Endothelial cell of umbilical vein (primary cell): ENCODE results near the gene APOL4. TPM values are rescaled to one million over a fixed set of nuclear protein-coding genes. Genes with fewer than 3 reads are reported as not detected.

Source experiments
- BruUV-seq: library from RNA; stranded (reverse); fragments of 400-500 nt; replicated peaks from 2 replicates; lab custom pipeline; 2021; lab: Mats Ljungman, UMichigan
- CTCF ChIA-PET: fragments of 300-600, 350-600 bp; sonication (Branson Sonifier 250); formaldehyde crosslinking; loops from one replicate; lab custom pipeline; 2021; ENCODE audit warnings: antibody characterized with exemption, inconsistent platforms; lab: Charles Lee
- POLR2A ChIA-PET: fragments of 300-600, 350-600 bp; sonication (Branson Sonifier 250); formaldehyde crosslinking; loops from one replicate; lab custom pipeline; 2021; ENCODE audit warnings: antibody characterized with exemption, inconsistent platforms; lab: Charles Lee
- DNase-seq: peaks from one replicate; pipeline ENCODE4 v3.0.0-alpha.2; 2011; ENCODE audit warnings: low read depth, low spot score
- FAIRE-seq: peaks from 2 replicates; lab custom pipeline; 2011; peaks lifted over from hg19 to GRCh38; lab: Jason Lieb, UNC
- H2AFZ ChIP-seq: 2 replicates; pipeline ENCODE4 v1.6.0; 2012; ENCODE audit warnings: low read depth, low read length, control low read depth, inconsistent platforms
- H3K27ac ChIP-seq: 2 replicates; pipeline ENCODE4 v1.5.1; 2011; ENCODE audit warnings: low read depth, mild to moderate bottlenecking, control low read depth, low read length, moderate library complexity; ENCODE audit not compliant: insufficient read depth
- H3K27me3 ChIP-seq, 2 experiments: 2 replicates each; pipeline versions ENCODE4 v1.6.0 to v1.6.1; 2011; ENCODE audit warnings: low read length in 2 of 2, mixed read lengths in 1 of 2; ENCODE audit not compliant: control insufficient read depth in 2 of 2, insufficient read depth in 2 of 2
- H3K36me3 ChIP-seq, 2 experiments: 2 replicates in 1 of 2; 3 replicates in 1 of 2; pipeline ENCODE4 v1.5.1; 2011; ENCODE audit warnings: low read length in 2 of 2, mild to moderate bottlenecking in 1 of 2, moderate library complexity in 1 of 2; ENCODE audit not compliant: control insufficient read depth in 2 of 2, insufficient read depth in 2 of 2; ENCODE audit errors: extremely low read depth in 1 of 2
- H3K4me1 ChIP-seq: 3 replicates; pipeline ENCODE4 v1.5.1; 2011; ENCODE audit warnings: mild to moderate bottlenecking, low read length; ENCODE audit not compliant: control insufficient read depth, insufficient read depth; ENCODE audit errors: extremely low read depth
- H3K4me2 ChIP-seq: 2 replicates; pipeline ENCODE4 v1.6.1; 2011; ENCODE audit warnings: low read length, control low read depth, mixed read lengths; ENCODE audit not compliant: insufficient read depth
- H3K4me3 ChIP-seq, 3 experiments: fragments of 200-600 bp in 1 of 3; sonication (generic), shearing (Covaris generic) in 1 of 3; replicated peaks in 1 of 3; 2 replicates each; pipeline ENCODE4 v1.5.1; 2011 to 2016; ENCODE audit warnings: control low read depth in 3 of 3, low read length in 3 of 3, mild to moderate bottlenecking in 2 of 3, inconsistent platforms in 1 of 3, low read depth in 1 of 3, moderate library complexity in 1 of 3; ENCODE audit not compliant: insufficient read depth in 1 of 3
- H3K79me2 ChIP-seq: 2 replicates; pipeline ENCODE4 v1.6.0; 2012; ENCODE audit warnings: low read length, inconsistent platforms; ENCODE audit not compliant: control insufficient read depth, insufficient read depth
- H3K9ac ChIP-seq: replicated peaks from 2 replicates; pipeline ENCODE3; 2011; ENCODE audit warnings: low read length, control low read depth; ENCODE audit not compliant: insufficient read depth; ENCODE audit errors: extremely low read depth
- H3K9me1 ChIP-seq: replicated peaks from 3 replicates; pipeline ENCODE4 v1.6.0; 2011; ENCODE audit warnings: mild to moderate bottlenecking, low read length; ENCODE audit not compliant: control insufficient read depth, insufficient read depth; ENCODE audit errors: extremely low read depth
- H3K9me3 ChIP-seq: replicated peaks from 2 replicates; pipeline ENCODE4 v1.5.1; 2012; ENCODE audit warnings: low read length, inconsistent platforms; ENCODE audit not compliant: control insufficient read depth, insufficient read depth
- H4K20me1 ChIP-seq: replicated peaks from 2 replicates; pipeline ENCODE3; 2011; ENCODE audit warnings: mild to moderate bottlenecking, low read length; ENCODE audit not compliant: control insufficient read depth, insufficient read depth; ENCODE audit errors: extremely low read depth
- CTCF ChIP-seq, 2 donors: IDR thresholded peaks; 1 replicate in 1 of 2; 2 replicates in 1 of 2; pipeline ENCODE4 v1.5.1; 2011; ENCODE audit warnings: low read length in 2 of 2, mild to moderate bottlenecking in 2 of 2, moderate library complexity in 2 of 2, control low read depth in 1 of 2, inconsistent platforms in 1 of 2, low read depth in 1 of 2; ENCODE audit not compliant: insufficient read depth in 1 of 2; ENCODE audit errors: extremely low read depth in 1 of 2
- EZH2 ChIP-seq: IDR thresholded peaks from 2 replicates; pipeline ENCODE4 v1.6.1; 2012; ENCODE audit warnings: borderline replicate concordance, low read depth, mild to moderate bottlenecking, moderate library complexity, low read length, inconsistent platforms; ENCODE audit not compliant: severe bottlenecking
- FOS ChIP-seq: IDR thresholded peaks from 2 replicates; pipeline ENCODE4 v1.6.1; 2011; ENCODE audit warnings: mild to moderate bottlenecking, low read length, moderate library complexity, borderline replicate concordance; ENCODE audit not compliant: insufficient read depth
- GATA2 ChIP-seq: IDR thresholded peaks from 2 replicates; pipeline ENCODE4 v1.7.0; 2011; ENCODE audit warnings: low read depth, mild to moderate bottlenecking, moderate library complexity, mixed read lengths, low read length; ENCODE audit not compliant: insufficient read length, insufficient read depth
- JUN ChIP-seq: IDR thresholded peaks from 2 replicates; pipeline ENCODE4 v1.6.1; 2011; ENCODE audit warnings: borderline replicate concordance, low read depth; ENCODE audit not compliant: insufficient read length, insufficient read depth
- MAX ChIP-seq: IDR thresholded peaks from 2 replicates; pipeline ENCODE4 v1.6.1; 2011; ENCODE audit not compliant: insufficient read depth, insufficient read length
- MYC ChIP-seq: IDR thresholded peaks from one replicate; pipeline ENCODE4 v1.6.1; 2011; ENCODE audit warnings: mild to moderate bottlenecking, low read depth, low read length
- POLR2A ChIP-seq: IDR thresholded peaks from 2 replicates; pipeline ENCODE4 v1.6.1; 2012; ENCODE audit warnings: low read depth, mild to moderate bottlenecking, control low read depth, low read length
- POLR2AphosphoS5 ChIP-seq: IDR thresholded peaks from 2 replicates; pipeline ENCODE4 v1.6.1; 2012; ENCODE audit warnings: low read depth, mild to moderate bottlenecking, control low read depth, low read length, moderate library complexity; ENCODE audit not compliant: insufficient read depth
- dilution Hi-C: fragments of 300-500 bp; cut with MboI; formaldehyde crosslinking; loops from one replicate; pipeline ENCODE4 v1.15.0; 2019; ENCODE audit warnings: low sequenced_read_pairs; ENCODE audit not compliant: extremely low pct_ligation_motif_present
- intact Hi-C: fragments of 100-400 bp; cut with micrococcal nuclease; formaldehyde crosslinking; loops from one replicate; pipeline ENCODE4 v1.10.0; 2022
- polyA plus RNA-seq, 4 experiments: library from polyadenylated mRNA; depleted of rRNA in 3 of 4; stranded (reverse) in 3 of 4; unstranded in 1 of 4; fragments of >200 nt; gene quantifications; 2 replicates each; pipeline versions ENCODE4 v1.2.1 to v1.2.3, GENCODE V29; 2011 to 2012; ENCODE audit warnings: missing spikeins in 1 of 4
- total RNA-seq: library from RNA; stranded (reverse); gene quantifications from 2 replicates; pipeline ENCODE4 v1.2.3, GENCODE V29; 2021

APOL4 gene
- total and polyA plus RNA-seq, 2 donors (not counting 3 experiments of a cell fraction or from before 2014, with no cell fraction given), result 0.33 to 0.97 TPM

- no peaks in the 10 kb centered on the region for H3K4me1 ChIP-seq
- H4K20me1 ChIP-seq, result no peaks in the 10 kb centered on the region
- no peaks in the 10 kb centered on the region for H3K9me3 ChIP-seq
- no TSS peak for BruUV-seq
- CTCF ChIA-PET, result interaction anchor here (0.9 kb wide), 1 partner anchor 31 kb away, joined by 3 read pairs; no protein-coding TSS in a partner anchor
- no peaks in the 10 kb centered on the region for H3K9me1 ChIP-seq
- no peaks in the 10 kb centered on the region for H3K79me2 ChIP-seq
- no peak overlapping the region for H3K9ac ChIP-seq
- no peak overlapping the region for H2AFZ ChIP-seq
- intact Hi-C loops, result no loop called here
- H3K27me3 ChIP-seq, result peaks cover 2 to 4% of the 10 kb centered on the region in 2 experiments
- H3K27ac ChIP-seq, result no peak overlapping the region
- POLR2A ChIA-PET, result no interaction called here
- no peak overlapping the region for H3K4me2 ChIP-seq
- no peak overlapping the region for H3K4me3 ChIP-seq
- no peak for DNase-seq
- FAIRE-seq, result no peak
- dilution Hi-C loops, result no loop called here
- no peaks in the 10 kb centered on the region for H3K36me3 ChIP-seq
- TF ChIP-seq EZH2, result no peak
- TF ChIP-seq GATA2, result no peak
- TF ChIP-seq CTCF (IDR thresholded peaks at IDR 0.05; ENCODE audit: extremely low read depth in 1 of 2, insufficient read depth in 1 of 2, low read depth in 1 of 2, low read length in 2 of 2), result no peak
- TF ChIP-seq JUN, result no peak
- TF ChIP-seq POLR2AphosphoS5, result no peak
- no peak for TF ChIP-seq MAX
- no peak for TF ChIP-seq POLR2A
- no peak for TF ChIP-seq MYC
- TF ChIP-seq FOS, result no peak
Observed at GRCh38 chr22:36175892-36176291, 25.7 kb downstream of the APOL4 start.
